Keratinocyte (primary cell): ENCODE measurements around the gene LHX2. TPM values are rescaled to one million over a fixed set of nuclear protein-coding genes. Genes with fewer than 3 reads are reported as not detected.
A peak's percentile ranks its signal among the peaks of the same experiment; 100 is the strongest.

Experiments
- DNase-seq: peaks from one replicate; pipeline ENCODE4 v3.0.0-alpha.2; 2011; ENCODE audit warnings: low read depth, missing footprints, low spot score
- FAIRE-seq: peaks from 2 replicates; lab custom pipeline; 2011; peaks lifted over from hg19 to GRCh38; lab: Jason Lieb, UNC
- H2AFZ ChIP-seq: 2 replicates; pipeline ENCODE4 v1.6.0; 2012; ENCODE audit warnings: low read length, control low read depth, inconsistent platforms; ENCODE audit not compliant: control insufficient read depth
- H3K27ac ChIP-seq: 2 replicates; pipeline ENCODE4 v1.5.1; 2011; ENCODE audit warnings: low read length; ENCODE audit not compliant: control insufficient read depth, insufficient read depth
- H3K27me3 ChIP-seq: 3 replicates; pipeline ENCODE4 v1.6.0; 2011; ENCODE audit warnings: low read length; ENCODE audit not compliant: control insufficient read depth, insufficient read depth; ENCODE audit errors: extremely low read depth
- H3K36me3 ChIP-seq, 2 experiments: 2 replicates in 1 of 2; 3 replicates in 1 of 2; pipeline ENCODE4 v1.5.1; 2011; ENCODE audit warnings: low read length in 2 of 2, mild to moderate bottlenecking in 1 of 2; ENCODE audit not compliant: control insufficient read depth in 2 of 2, insufficient read depth in 2 of 2; ENCODE audit errors: extremely low read depth in 1 of 2
- H3K4me1 ChIP-seq: 3 replicates; pipeline ENCODE4 v1.5.1; 2011; ENCODE audit warnings: low read length; ENCODE audit not compliant: control insufficient read depth, insufficient read depth; ENCODE audit errors: extremely low read depth
- H3K4me2 ChIP-seq: 3 replicates; pipeline ENCODE4 v1.6.0; 2011; ENCODE audit warnings: low read depth, low read length; ENCODE audit not compliant: control insufficient read depth, insufficient read depth; ENCODE audit errors: extremely low read depth
- H3K4me3 ChIP-seq, 3 experiments: fragments of 200-600 bp in 1 of 3; sonication (generic) in 1 of 3; 2 replicates in 2 of 3; 3 replicates in 1 of 3; pipeline ENCODE4 v1.5.1; 2011 to 2016; ENCODE audit warnings: low read length in 3 of 3, mild to moderate bottlenecking in 3 of 3, control low read depth in 2 of 3, inconsistent platforms in 1 of 3, low read depth in 1 of 3, mixed read lengths in 1 of 3, mixed run types in 1 of 3, moderate library complexity in 1 of 3; ENCODE audit not compliant: control insufficient read depth in 2 of 3, insufficient read depth in 2 of 3; ENCODE audit errors: extremely low read depth in 1 of 3
- H3K79me2 ChIP-seq: 2 replicates; pipeline ENCODE4 v1.6.0; 2012; ENCODE audit warnings: low read length; ENCODE audit not compliant: control insufficient read depth, insufficient read depth
- H3K9ac ChIP-seq: 3 replicates; pipeline ENCODE4 v1.6.0; 2011; ENCODE audit warnings: low read length; ENCODE audit not compliant: control insufficient read depth, insufficient read depth; ENCODE audit errors: extremely low read depth
- H3K9me1 ChIP-seq: 3 replicates; pipeline ENCODE4 v1.6.0; 2011; ENCODE audit warnings: low read length; ENCODE audit not compliant: control insufficient read depth, insufficient read depth; ENCODE audit errors: extremely low read depth
- H3K9me3 ChIP-seq: 2 replicates; pipeline ENCODE4 v1.5.1; 2012; ENCODE audit warnings: low read depth, low read length; ENCODE audit not compliant: control insufficient read depth
- H4K20me1 ChIP-seq: 3 replicates; pipeline ENCODE4 v1.6.0; 2011; ENCODE audit warnings: low read length; ENCODE audit not compliant: control insufficient read depth, insufficient read depth; ENCODE audit errors: extremely low read depth
- CTCF ChIP-seq, 3 experiments: IDR thresholded peaks in 1 of 3; conservative IDR thresholded peaks in 1 of 3; optimal IDR thresholded peaks in 1 of 3; 2 replicates in 2 of 3; 3 replicates in 1 of 3; pipeline versions ENCODE3 to v1.5.1; 2011; ENCODE audit warnings: low read length in 3 of 3, mild to moderate bottlenecking in 3 of 3, moderate library complexity in 2 of 3, control low read depth in 1 of 3, inconsistent platforms in 1 of 3; ENCODE audit not compliant: insufficient read depth in 2 of 3; ENCODE audit errors: extremely low read depth in 1 of 3
- EZH2 ChIP-seq: IDR thresholded peaks from one replicate; pipeline ENCODE4 v1.6.1; 2012; ENCODE audit warnings: inconsistent platforms, mild to moderate bottlenecking, low read length, moderate library complexity
- dilution Hi-C: fragments of 300-500 bp; cut with MboI; formaldehyde crosslinking; loops from one replicate; pipeline ENCODE4 v1.7.0; 2020; ENCODE audit warnings: low sequenced_read_pairs; ENCODE audit not compliant: extremely low pct_ligation_motif_present
- polyA plus RNA-seq, 5 experiments: library from polyadenylated mRNA; depleted of rRNA in 3 of 5; stranded (reverse) in 3 of 5; stranded (forward) in 1 of 5; unstranded in 1 of 5; fragments of >200 nt; gene quantifications; 1 replicate in 1 of 5; 2 replicates in 3 of 5; 3 replicates in 1 of 5; pipeline versions ENCODE4 v1.2.1 to v1.2.3, GENCODE V29; 2011 to 2012; ENCODE audit warnings: missing spikeins in 2 of 5, low read depth in 1 of 5, low replicate concordance in 1 of 5

Gene LHX2
- polyA plus RNA-seq, 1 donor (not counting 4 experiments of a cell fraction or from before 2014, with no cell fraction given), result 0.07 TPM

DNA sequence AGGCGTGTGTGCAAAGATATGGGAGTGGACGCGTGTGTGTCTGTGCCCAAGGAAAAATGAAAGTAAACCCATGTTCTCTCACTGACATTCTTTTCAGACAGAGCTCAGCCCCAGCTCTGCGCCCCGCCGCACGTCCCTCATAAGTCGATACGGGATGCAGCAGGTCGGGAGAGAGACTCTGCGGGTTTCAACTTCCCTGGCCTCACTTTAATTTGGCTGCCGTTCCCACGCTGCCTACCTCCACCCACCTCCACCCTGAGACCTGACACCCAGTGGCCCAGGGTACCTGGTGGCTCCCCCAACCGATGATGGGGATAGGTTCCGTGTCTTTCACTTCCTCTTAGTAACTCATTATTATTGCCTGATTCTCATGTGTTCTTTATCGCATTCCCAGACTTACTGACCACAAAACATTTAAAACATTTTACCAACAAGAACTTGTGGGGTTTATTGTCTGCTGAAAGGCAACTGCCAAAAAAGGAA, 19.4 kb downstream of the LHX2 start:
- FAIRE-seq (no peak), DNase-seq (no peak)
- no peaks in the 10 kb centered on the region for H3K79me2 ChIP-seq
- no peak overlapping the region for H3K9ac ChIP-seq
- dilution Hi-C loops, result no loop called here
- peaks cover 72% of the 10 kb centered on the region for H3K27me3 ChIP-seq
- H3K27ac ChIP-seq, result no peak overlapping the region
- TF ChIP-seq CTCF (optimal IDR thresholded peaks at IDR 0.05 in 1 of 3, IDR thresholded peaks at IDR 0.05 in 1 of 3, conservative IDR thresholded peaks at IDR 0.05 in 1 of 3; ENCODE audit: extremely low read depth in 1 of 3, insufficient read depth in 2 of 3, low read length in 3 of 3), result no peak
- TF ChIP-seq EZH2, result peak; percentile 29
- no peaks in the 10 kb centered on the region for H3K4me1 ChIP-seq
- H3K9me1 ChIP-seq, result no peaks in the 10 kb centered on the region
- H3K9me3 ChIP-seq, result no peaks in the 10 kb centered on the region
- H2AFZ ChIP-seq, result no peak overlapping the region
- H3K4me2 ChIP-seq, result no peak overlapping the region
- no peaks in the 10 kb centered on the region for H4K20me1 ChIP-seq
- no peaks in the 10 kb centered on the region for H3K36me3 ChIP-seq
- H3K4me3 ChIP-seq, result no peak overlapping the region

GRCh38 chr9:124032247-124032646, 20.7 kb downstream of the LHX2 start:
- no peak overlapping the region for H2AFZ ChIP-seq
- H3K9me3 ChIP-seq, result no peaks in the 10 kb centered on the region
- no peaks in the 10 kb centered on the region for H3K79me2 ChIP-seq
- H3K27ac ChIP-seq, result no peak overlapping the region
- H3K9ac ChIP-seq, result no peak overlapping the region
- no peaks in the 10 kb centered on the region for H3K4me1 ChIP-seq
- H3K4me3 ChIP-seq, result no peak overlapping the region
- dilution Hi-C loops, result no loop called here
- DNase-seq (no peak), FAIRE-seq (no peak)
- H3K4me2 ChIP-seq, result peak overlapping the region; percentile 37
- H4K20me1 ChIP-seq, result no peaks in the 10 kb centered on the region
- H3K9me1 ChIP-seq, result no peaks in the 10 kb centered on the region
- peaks cover 79% of the 10 kb centered on the region for H3K27me3 ChIP-seq
- TF ChIP-seq CTCF (optimal IDR thresholded peaks at IDR 0.05 in 1 of 3, IDR thresholded peaks at IDR 0.05 in 1 of 3, conservative IDR thresholded peaks at IDR 0.05 in 1 of 3; ENCODE audit: extremely low read depth in 1 of 3, insufficient read depth in 2 of 3, low read length in 3 of 3) (no peak), EZH2 (peak; percentile 18)
- H3K36me3 ChIP-seq, result no peaks in the 10 kb centered on the region
